ENCODE measurements around the gene BCL2L2. TPM values are rescaled to one million over a fixed set of nuclear protein-coding genes. Genes with fewer than 3 reads are reported as not detected.

Gene BCL2L2
- total RNA-seq, 1 experiment from 2014 or later: 41.2 TPM

DNA sequence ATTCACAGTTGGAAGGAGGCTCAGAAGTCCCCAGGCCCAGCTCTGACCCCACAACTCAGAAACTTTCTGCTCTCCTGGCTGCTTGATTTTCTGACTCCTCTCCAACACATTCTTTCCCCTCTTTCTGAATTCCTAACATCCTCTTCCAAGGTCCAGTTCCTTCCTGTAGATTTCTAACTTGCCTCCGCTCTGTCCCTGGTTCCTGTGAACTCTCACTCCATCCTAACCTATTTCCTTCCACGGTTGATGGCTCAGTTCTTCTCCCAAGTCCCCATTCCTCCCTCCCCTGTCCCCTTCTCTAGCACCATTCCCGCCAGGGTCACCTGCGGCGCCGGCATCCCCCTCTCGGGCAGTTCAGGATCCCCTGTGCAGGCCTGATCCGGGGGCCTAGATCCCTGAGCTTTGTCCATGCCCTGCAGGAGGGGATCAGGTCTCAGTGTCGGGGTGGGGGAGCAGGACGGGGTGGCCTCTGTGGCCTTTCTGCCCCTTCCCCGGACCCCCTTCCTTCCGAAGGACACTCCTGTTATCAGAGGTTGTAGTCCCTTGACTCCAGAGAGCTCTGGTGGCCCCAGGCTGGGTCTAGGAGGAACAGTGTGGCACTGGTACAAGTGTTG lies 52.0 kb downstream of the BCL2L2 start:
- Mint-ChIP-seq H3K36me3 (ENCODE audit: insufficient read depth, unreplicated experiment) (no peaks in the 10 kb centered on the region), H3K4me1 (ENCODE audit: insufficient read depth, unreplicated experiment) (no peaks in the 10 kb centered on the region), H3K4me3 (ENCODE audit: unreplicated experiment) (no peak overlapping the region), H3K9me3 (ENCODE audit: unreplicated experiment) (no peaks in the 10 kb centered on the region), H3K27me3 (ENCODE audit: insufficient read depth, unreplicated experiment) (peaks cover 37% of the 10 kb centered on the region), H3K27ac (ENCODE audit: low read depth, unreplicated experiment) (no peak overlapping the region)
- CTCF ChIA-PET: interaction anchor here (0.5 to 1.2 kb wide), 3 partner anchors 15 to 56 kb away, joined by 3 to 5 read pairs (median 3); no protein-coding TSS in a partner anchor
- intact Hi-C loops (cut with micrococcal nuclease): no loop called here
- POLR2A ChIA-PET: no interaction called here
- TF ChIP-seq, protein P1, sequence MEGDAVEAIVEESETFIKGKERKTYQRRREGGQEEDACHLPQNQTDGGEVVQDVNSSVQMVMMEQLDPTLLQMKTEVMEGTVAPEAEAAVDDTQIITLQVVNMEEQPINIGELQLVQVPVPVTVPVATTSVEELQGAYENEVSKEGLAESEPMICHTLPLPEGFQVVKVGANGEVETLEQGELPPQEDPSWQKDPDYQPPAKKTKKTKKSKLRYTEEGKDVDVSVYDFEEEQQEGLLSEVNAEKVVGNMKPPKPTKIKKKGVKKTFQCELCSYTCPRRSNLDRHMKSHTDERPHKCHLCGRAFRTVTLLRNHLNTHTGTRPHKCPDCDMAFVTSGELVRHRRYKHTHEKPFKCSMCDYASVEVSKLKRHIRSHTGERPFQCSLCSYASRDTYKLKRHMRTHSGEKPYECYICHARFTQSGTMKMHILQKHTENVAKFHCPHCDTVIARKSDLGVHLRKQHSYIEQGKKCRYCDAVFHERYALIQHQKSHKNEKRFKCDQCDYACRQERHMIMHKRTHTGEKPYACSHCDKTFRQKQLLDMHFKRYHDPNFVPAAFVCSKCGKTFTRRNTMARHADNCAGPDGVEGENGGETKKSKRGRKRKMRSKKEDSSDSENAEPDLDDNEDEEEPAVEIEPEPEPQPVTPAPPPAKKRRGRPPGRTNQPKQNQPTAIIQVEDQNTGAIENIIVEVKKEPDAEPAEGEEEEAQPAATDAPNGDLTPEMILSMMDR (IDR thresholded peaks at IDR 0.05; ENCODE audit: unreplicated experiment): no peak
- DNase-seq (ENCODE audit: unreplicated experiment): no peak
- BruUV-seq (replicated peaks): no TSS peak

DNA sequence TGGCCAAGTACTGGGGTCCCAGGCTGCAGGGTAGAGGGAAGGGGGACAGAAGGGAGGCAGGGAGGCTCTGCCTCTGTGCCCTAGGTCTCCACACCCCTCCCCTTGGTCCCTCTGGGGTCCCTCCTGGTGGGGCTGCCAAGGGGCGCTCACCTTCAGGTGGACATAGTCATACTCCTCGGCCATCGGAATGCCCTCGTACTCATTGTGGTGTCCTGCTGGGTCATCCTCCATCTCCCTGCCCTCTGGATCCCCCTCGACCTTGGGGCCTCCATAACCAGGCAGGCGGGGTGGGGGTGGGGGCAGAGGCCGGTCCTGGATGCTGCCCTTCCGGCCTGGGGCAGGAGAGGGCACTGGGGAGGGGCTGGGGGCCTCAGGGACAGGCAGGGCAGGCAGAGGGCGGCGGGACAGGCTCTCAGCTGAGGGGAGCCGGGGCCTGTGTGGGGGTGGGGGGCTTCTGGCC lies 52.6 kb downstream of the BCL2L2 start:
- peaks cover 36% of the 10 kb centered on the region for H3K27me3 Mint-ChIP-seq (ENCODE audit: insufficient read depth, unreplicated experiment)
- BruUV-seq (replicated peaks): no TSS peak
- H3K4me3 Mint-ChIP-seq (ENCODE audit: unreplicated experiment): no peak overlapping the region
- DNase-seq (ENCODE audit: unreplicated experiment): no peak
- no peaks in the 10 kb centered on the region for H3K9me3 Mint-ChIP-seq (ENCODE audit: unreplicated experiment)
- H3K4me1 Mint-ChIP-seq (ENCODE audit: insufficient read depth, unreplicated experiment): no peaks in the 10 kb centered on the region
- no peaks in the 10 kb centered on the region for H3K36me3 Mint-ChIP-seq (ENCODE audit: insufficient read depth, unreplicated experiment)
- CTCF ChIA-PET: interaction anchor here (0.6 to 0.8 kb wide), 2 partner anchors 16 to 20 kb away, joined by 3 read pairs; no protein-coding TSS in a partner anchor
- POLR2A ChIA-PET: no interaction called here
- intact Hi-C loops (cut with micrococcal nuclease): no loop called here
- H3K27ac Mint-ChIP-seq (ENCODE audit: low read depth, unreplicated experiment): no peak overlapping the region
- TF ChIP-seq, protein P1 (IDR thresholded peaks at IDR 0.05; ENCODE audit: unreplicated experiment): no peak

DNA sequence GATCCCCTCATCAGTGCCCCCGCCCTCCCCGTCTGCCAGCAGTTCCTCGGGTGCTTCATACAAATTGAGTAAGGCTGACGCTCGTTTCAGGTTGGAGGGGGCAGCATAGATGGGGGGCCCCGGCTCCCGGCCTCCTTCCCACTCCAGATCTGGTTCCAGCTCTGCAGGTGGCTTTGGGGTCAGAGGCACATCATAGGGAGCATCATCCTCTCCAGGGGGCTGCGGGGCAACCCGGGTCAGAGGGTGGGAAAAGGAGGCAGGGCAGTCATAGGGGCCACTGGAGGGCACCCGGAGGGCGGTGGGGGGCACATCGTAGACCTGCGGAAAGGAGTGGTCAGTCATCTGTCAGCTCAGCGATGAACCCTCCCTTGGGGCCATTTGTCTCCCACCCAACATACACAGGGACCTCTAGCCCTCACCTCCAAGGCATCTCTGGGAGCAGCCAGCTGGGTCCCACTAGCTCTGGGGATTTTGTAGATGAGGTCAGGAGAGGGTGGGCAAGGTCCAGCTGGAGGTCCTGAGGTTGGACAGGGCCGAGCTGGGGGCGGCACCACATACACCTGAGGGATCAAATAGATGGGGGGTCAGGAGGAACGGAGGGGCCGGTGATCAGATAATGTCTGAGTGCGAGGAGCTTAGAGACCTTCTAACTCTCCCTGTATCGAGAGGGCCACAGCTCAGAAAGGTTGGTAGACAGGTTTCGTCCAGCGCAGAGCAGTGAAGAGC lies 53.3 kb downstream of the BCL2L2 start:
- Mint-ChIP-seq H3K27ac (ENCODE audit: low read depth, unreplicated experiment) (no peak overlapping the region), H3K27me3 (ENCODE audit: insufficient read depth, unreplicated experiment) (peaks cover 36% of the 10 kb centered on the region), H3K4me3 (ENCODE audit: unreplicated experiment) (no peak overlapping the region), H3K4me1 (ENCODE audit: insufficient read depth, unreplicated experiment) (no peaks in the 10 kb centered on the region), H3K9me3 (ENCODE audit: unreplicated experiment) (no peaks in the 10 kb centered on the region), H3K36me3 (ENCODE audit: insufficient read depth, unreplicated experiment) (no peaks in the 10 kb centered on the region)
- BruUV-seq (replicated peaks): no TSS peak
- CTCF ChIA-PET: interaction anchor here (0.6 to 1.5 kb wide), 3 partner anchors 10 to 21 kb away, joined by 3 to 9 read pairs (median 3); no protein-coding TSS in a partner anchor
- intact Hi-C loops (cut with micrococcal nuclease): no loop called here
- TF ChIP-seq, protein P1 (IDR thresholded peaks at IDR 0.05; ENCODE audit: unreplicated experiment): no peak
- no peak for DNase-seq (ENCODE audit: unreplicated experiment)
- POLR2A ChIA-PET: no interaction called here

DNA sequence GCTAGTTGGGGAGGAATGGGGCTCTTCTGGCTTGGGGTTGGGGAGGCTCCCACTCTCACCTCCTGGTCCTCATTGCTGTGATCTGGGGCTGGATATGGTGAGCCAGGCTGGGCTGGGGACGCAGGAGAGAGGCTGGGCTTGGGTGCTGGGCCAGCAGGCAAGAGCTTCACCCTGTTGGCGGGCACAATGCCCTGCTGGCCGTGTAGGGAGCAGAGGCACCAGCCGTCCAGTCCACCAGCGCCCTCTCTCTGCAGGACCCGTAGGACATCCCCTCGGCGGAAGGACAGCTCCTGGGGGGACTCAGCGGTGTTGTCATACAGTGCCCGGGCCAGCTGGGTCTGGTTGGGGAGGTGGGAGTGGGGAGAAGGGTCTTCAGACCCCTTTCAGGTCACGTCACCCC lies 53.9 kb downstream of the BCL2L2 start:
- ChIA-PET POLR2A (no interaction called here), CTCF (interaction anchor here (0.6 to 1.5 kb wide), 2 partner anchors 9 to 20 kb away, joined by 3 to 9 read pairs; no protein-coding TSS in a partner anchor)
- Mint-ChIP-seq H3K36me3 (ENCODE audit: insufficient read depth, unreplicated experiment) (no peaks in the 10 kb centered on the region), H3K9me3 (ENCODE audit: unreplicated experiment) (no peaks in the 10 kb centered on the region), H3K27me3 (ENCODE audit: insufficient read depth, unreplicated experiment) (peaks cover 33% of the 10 kb centered on the region), H3K4me1 (ENCODE audit: insufficient read depth, unreplicated experiment) (no peaks in the 10 kb centered on the region), H3K27ac (ENCODE audit: low read depth, unreplicated experiment) (no peak overlapping the region), H3K4me3 (ENCODE audit: unreplicated experiment) (no peak overlapping the region)
- TF ChIP-seq, protein P1 (IDR thresholded peaks at IDR 0.05; ENCODE audit: unreplicated experiment): no peak
- BruUV-seq (replicated peaks): no TSS peak
- intact Hi-C loops (cut with micrococcal nuclease): no loop called here
- no peak for DNase-seq (ENCODE audit: unreplicated experiment)

Measured in MCF 10A (cell line).